ENCODE results near the gene ANKRD7. TPM values are rescaled to one million over a fixed set of nuclear protein-coding genes. Genes with fewer than 3 reads are reported as not detected.

ANKRD7 gene
- total RNA-seq, 6 experiments from 2014 or later: not detected

- peaks cover 0 to 6% (median 0%) of the 10 kb centered on the region in 4 donors for H3K4me1 ChIP-seq
- 63% methylated on average over 3 of the region's 3 CpGs for WGBS (ENCODE audit: insufficient coverage, low coverage, low lambda C conversion rate, missing lambda C conversion rate)
- no peak overlapping the region for H3K27ac ChIP-seq
- DNase-seq: no peak
- H3K27me3 ChIP-seq: no peaks in the 10 kb centered on the region
- no peak overlapping the region for H3K4me3 ChIP-seq
- ATAC-seq: no peak
- intact Hi-C loops (cut with DNase I): no loop called here
- no peaks in the 10 kb centered on the region for H3K9me3 ChIP-seq
- no peaks in the 10 kb centered on the region for H3K36me3 ChIP-seq
- TF ChIP-seq CTCF (IDR thresholded peaks at IDR 0.05) (no peak), POLR2A (IDR thresholded peaks at IDR 0.05) (no peak)
Observed at GRCh38 chr7:118219157-118219512, 5.4 kb upstream of the ANKRD7 start.

GRCh38 chr7:118220583-118220982 is 3.9 kb upstream of the ANKRD7 start:
- no peaks in the 10 kb centered on the region for H3K36me3 ChIP-seq
- no peak for TF ChIP-seq CTCF (IDR thresholded peaks at IDR 0.05)
- TF ChIP-seq POLR2A (IDR thresholded peaks at IDR 0.05): no peak
- no peak for ATAC-seq
- no peaks in the 10 kb centered on the region for H3K27me3 ChIP-seq
- 36% methylated on average over 3 of the region's 3 CpGs for WGBS (ENCODE audit: insufficient coverage, low coverage, low lambda C conversion rate, missing lambda C conversion rate)
- H3K9me3 ChIP-seq: no peaks in the 10 kb centered on the region
- no peak overlapping the region for H3K4me3 ChIP-seq
- H3K4me1 ChIP-seq: no peaks in the 10 kb centered on the region
- DNase-seq: no peak
- no peak overlapping the region for H3K27ac ChIP-seq
- intact Hi-C loops (cut with DNase I): no loop called here

GRCh38 chr7:118222591-118222990 is 1.9 kb upstream of the ANKRD7 start:
- no peak for DNase-seq
- intact Hi-C loops (cut with DNase I): no loop called here
- Histone ChIP-seq H3K9me3 (no peaks in the 10 kb centered on the region), H3K4me3 (no peak overlapping the region), H3K4me1 (no peaks in the 10 kb centered on the region), H3K27me3 (no peaks in the 10 kb centered on the region), H3K27ac (no peak overlapping the region), H3K36me3 (no peaks in the 10 kb centered on the region)
- 50% methylated on average over 1 of the region's 1 CpG for WGBS (ENCODE audit: insufficient coverage, low coverage, low lambda C conversion rate, missing lambda C conversion rate)
- no peak for ATAC-seq
- no peak for TF ChIP-seq CTCF (IDR thresholded peaks at IDR 0.05)
- no peak for TF ChIP-seq POLR2A (IDR thresholded peaks at IDR 0.05)

GRCh38 chr7:118232837-118233236 is 8.3 kb downstream of the ANKRD7 start:
- no peaks in the 10 kb centered on the region for H3K4me1 ChIP-seq
- H3K4me3 ChIP-seq: no peak overlapping the region
- ATAC-seq (no peak), DNase-seq (no peak)
- WGBS (ENCODE audit: insufficient coverage, low coverage, low lambda C conversion rate, missing lambda C conversion rate): 65% methylated on average over 1 of the region's 1 CpG
- intact Hi-C loops (cut with DNase I): no loop called here
- H3K27ac ChIP-seq: no peak overlapping the region
- no peaks in the 10 kb centered on the region for H3K27me3 ChIP-seq
- H3K36me3 ChIP-seq: no peaks in the 10 kb centered on the region
- TF ChIP-seq CTCF (IDR thresholded peaks at IDR 0.05) (no peak), POLR2A (IDR thresholded peaks at IDR 0.05) (no peak)
- no peaks in the 10 kb centered on the region for H3K9me3 ChIP-seq

GRCh38 chr7:118233799-118234198 is 9.3 kb downstream of the ANKRD7 start:
- no peak for ATAC-seq
- intact Hi-C loops (cut with DNase I): no loop called here
- Histone ChIP-seq H3K4me1 (no peaks in the 10 kb centered on the region), H3K9me3 (no peaks in the 10 kb centered on the region), H3K4me3 (no peak overlapping the region), H3K27me3 (no peaks in the 10 kb centered on the region), H3K36me3 (no peaks in the 10 kb centered on the region), H3K27ac (no peak overlapping the region)
- TF ChIP-seq CTCF (IDR thresholded peaks at IDR 0.05) (no peak), POLR2A (IDR thresholded peaks at IDR 0.05) (no peak)
- no peak for DNase-seq
- WGBS (ENCODE audit: insufficient coverage, low coverage, low lambda C conversion rate, missing lambda C conversion rate): 78% methylated on average over 1 of the region's 1 CpG
